HCT116 (cell line): ENCODE measurements around the gene STXBP5L. TPM values are rescaled to one million over a fixed set of nuclear protein-coding genes. Genes with fewer than 3 reads are reported as not detected.

Experiments used
- ATAC-seq: fragments of 200-7000 bp; cut with Tn5 transposase; 2 replicates; pipeline ENCODE4 v1.9.1; 2020; ENCODE audit warnings: mild to moderate bottlenecking, moderate library complexity
- BruUV-seq: library from RNA; stranded (reverse); fragments of 400-500 nt; replicated peaks from 2 replicates; lab custom pipeline; 2021; lab: Mats Ljungman, UMichigan
- CTCF ChIA-PET: fragments of 300-600 bp; sonication (Branson Sonifier 250); formaldehyde crosslinking; loops from one replicate; lab custom pipeline; 2021; ENCODE audit warnings: antibody characterized with exemption; lab: Charles Lee
- POLR2A ChIA-PET: fragments of 300-600, 350-600 bp; sonication (Branson Sonifier 250); formaldehyde crosslinking; loops from one replicate; lab custom pipeline; 2021; ENCODE audit warnings: antibody characterized with exemption; lab: Charles Lee
- RAD21 ChIA-PET, 2 experiments: fragments of 300-600 bp; sonication (Branson Sonifier 250); formaldehyde crosslinking; loops; one replicate each; lab custom pipeline; 2023; ENCODE audit warnings: low total read pairs in 2 of 2; ENCODE audit not compliant: uncharacterized antibody in 2 of 2, unreplicated experiment in 2 of 2, low non-redundant PET in 1 of 2; lab: Charles Lee
- DNase-seq: peaks from one replicate; pipeline ENCODE4 v3.0.0-alpha.2; 2010; ENCODE audit warnings: low read depth, low spot score
- H2AFZ ChIP-seq: fragments of 200-600 bp; shearing (Covaris generic), sonication (generic); 2 replicates; pipeline ENCODE4 v1.6.1; 2017; ENCODE audit warnings: low read depth, mixed run types, mixed read lengths, antibody characterized with exemption, low read length; ENCODE audit not compliant: poor library complexity, severe bottlenecking
- H3K27ac ChIP-seq: 2 replicates; pipeline ENCODE4 v1.5.1; 2012; ENCODE audit warnings: low read depth, low read length
- H3K27me3 ChIP-seq: fragments of 200-600 bp; sonication (generic); 2 replicates; pipeline ENCODE4 v1.6.1; 2016; ENCODE audit warnings: mixed run types, low read length, mixed read lengths; ENCODE audit not compliant: insufficient read depth
- H3K36me3 ChIP-seq, 2 experiments: fragments of 200-500 bp in 1 of 2; fragments of 200-600 bp in 1 of 2; sonication (Bioruptor generic) in 1 of 2; sonication (generic) in 1 of 2; 2 replicates each; pipeline versions ENCODE4 v1.5.1 to v1.6.1; 2014 to 2016; ENCODE audit warnings: low read length in 2 of 2, inconsistent platforms in 1 of 2, mixed read lengths in 1 of 2, mixed run types in 1 of 2; ENCODE audit not compliant: insufficient read depth in 2 of 2, control insufficient read depth in 1 of 2
- H3K4me1 ChIP-seq, 2 experiments: fragments of 200-600 bp in 1 of 2; sonication (generic) in 1 of 2; 2 replicates each; pipeline versions ENCODE4 v1.5.1 to v1.6.1; 2012 to 2017; ENCODE audit warnings: low read length in 2 of 2, inconsistent platforms in 1 of 2, mild to moderate bottlenecking in 1 of 2, mixed read lengths in 1 of 2, mixed run types in 1 of 2, moderate library complexity in 1 of 2; ENCODE audit not compliant: insufficient read depth in 2 of 2, control insufficient read depth in 1 of 2
- H3K4me2 ChIP-seq: fragments of 200-600 bp; sonication (generic); 2 replicates; pipeline ENCODE4 v1.6.1; 2017; ENCODE audit warnings: mixed run types, low read length, mixed read lengths
- H3K4me3 ChIP-seq, 2 experiments: fragments of 200-600 bp in 1 of 2; sonication (generic) in 1 of 2; replicated peaks in 1 of 2; 2 replicates each; pipeline ENCODE4 v1.5.1; 2011 to 2016; ENCODE audit warnings: low read length in 2 of 2, control low read depth in 1 of 2, low read depth in 1 of 2, mild to moderate bottlenecking in 1 of 2, mixed read lengths in 1 of 2, mixed run types in 1 of 2
- H3K79me2 ChIP-seq: fragments of 200-600 bp; sonication (generic); 2 replicates; pipeline ENCODE4 v1.6.1; 2017; ENCODE audit warnings: mild to moderate bottlenecking, mixed run types, low read length, moderate library complexity, mixed read lengths; ENCODE audit not compliant: insufficient read depth
- H3K9ac ChIP-seq: fragments of 200-600 bp; sonication (generic); 2 replicates; pipeline ENCODE4 v1.6.1; 2016; ENCODE audit warnings: low read length, mixed read lengths
- H3K9me2 ChIP-seq: fragments of 200-600 bp; sonication (generic), shearing (Covaris generic); 2 replicates; pipeline ENCODE4 v1.6.1; 2017; ENCODE audit warnings: mixed run types, mild to moderate bottlenecking, moderate library complexity; ENCODE audit not compliant: insufficient read depth
- H3K9me3 ChIP-seq, 2 experiments: fragments of 200-500 bp in 1 of 2; fragments of 200-600 bp in 1 of 2; sonication (Bioruptor generic) in 1 of 2; sonication (generic) in 1 of 2; 2 replicates each; pipeline ENCODE4 v1.6.1; 2014 to 2017; ENCODE audit warnings: low read length in 2 of 2, mixed read lengths in 2 of 2, inconsistent platforms in 1 of 2, low read depth in 1 of 2, mild to moderate bottlenecking in 1 of 2, mixed run types in 1 of 2, moderate library complexity in 1 of 2; ENCODE audit not compliant: control insufficient read depth in 1 of 2, insufficient read depth in 1 of 2
- H4K20me1 ChIP-seq: fragments of 200-600 bp; sonication (generic), shearing (Covaris generic); 2 replicates; pipeline ENCODE4 v1.6.1; 2017; ENCODE audit warnings: mixed run types, mild to moderate bottlenecking, moderate library complexity; ENCODE audit not compliant: insufficient read depth
- CBX3 ChIP-seq: IDR thresholded peaks from 2 replicates; pipeline ENCODE4 v1.6.1; 2012; ENCODE audit warnings: low read depth
- CEBPB ChIP-seq: IDR thresholded peaks from 2 replicates; pipeline ENCODE4 v1.6.1; 2012; ENCODE audit warnings: low read depth
- EGR1 ChIP-seq: IDR thresholded peaks from 2 replicates; pipeline ENCODE4 v1.6.1; 2012; ENCODE audit warnings: low read depth
- EZH2 ChIP-seq: fragments of 200-600 bp; sonication (generic); IDR thresholded peaks from 2 replicates; pipeline ENCODE4 v1.6.1; 2017; ENCODE audit warnings: antibody characterized with exemption, mixed run types
- MAX ChIP-seq: IDR thresholded peaks from 2 replicates; pipeline ENCODE4 v1.6.1; 2012
- POLR2A ChIP-seq: IDR thresholded peaks from 2 replicates; pipeline ENCODE4 v1.7.0; 2011; ENCODE audit warnings: borderline replicate concordance; ENCODE audit not compliant: insufficient read depth, insufficient read length; ENCODE audit errors: extremely low read depth
- RAD21 ChIP-seq: IDR thresholded peaks from 2 replicates; pipeline ENCODE4 v1.6.1; 2012; ENCODE audit warnings: low read depth, mild to moderate bottlenecking
- SIN3A ChIP-seq: IDR thresholded peaks from 2 replicates; pipeline ENCODE4 v1.6.1; 2012; ENCODE audit warnings: low read depth
- SRF ChIP-seq: IDR thresholded peaks from 2 replicates; pipeline ENCODE4 v1.6.1; 2012; ENCODE audit warnings: low read depth
- YY1 ChIP-seq: IDR thresholded peaks from 2 replicates; pipeline ENCODE4 v1.6.1; 2011; ENCODE audit warnings: low read length, low read depth, moderate library complexity, mild to moderate bottlenecking; ENCODE audit not compliant: insufficient replicate concordance; ENCODE audit errors: extremely low read depth
- ZBTB33 ChIP-seq: IDR thresholded peaks from 2 replicates; pipeline ENCODE4 v1.6.1; 2011; ENCODE audit warnings: mild to moderate bottlenecking, low read length, moderate library complexity; ENCODE audit not compliant: insufficient replicate concordance; ENCODE audit errors: extremely low read depth
- ZNF274 ChIP-seq: fragments of 200-500 bp; sonication (Bioruptor generic); IDR thresholded peaks from 2 replicates; pipeline ENCODE4 v1.6.1; 2014; ENCODE audit warnings: mild to moderate bottlenecking, low read depth, low read length, inconsistent platforms
- intact Hi-C: fragments of 100-400 bp; cut with micrococcal nuclease; formaldehyde crosslinking; loops from 2 replicates; pipeline ENCODE4 v1.10.0; 2022
- total RNA-seq: library from RNA; stranded (reverse); gene quantifications from one replicate; pipeline ENCODE4 v1.2.1, GENCODE V29; 2021; ENCODE audit not compliant: unreplicated experiment

Gene STXBP5L
- total RNA-seq, 1 experiment from 2014 or later: not detected

GRCh38 chr3:121414924-121415323 is 506.9 kb downstream of the STXBP5L start (continued):
- TF ChIP-seq MAX (no peak), CBX3 (no peak), EGR1 (no peak), CEBPB (no peak)

- BruUV-seq: no TSS peak
- H3K4me1 ChIP-seq: no peaks in the 10 kb centered on the region
- POLR2A ChIA-PET: no interaction called here
- no peak overlapping the region for H3K4me2 ChIP-seq
- no peak for TF ChIP-seq CEBPB
- no peak for TF ChIP-seq SIN3A
- H3K9me3 ChIP-seq: no peaks in the 10 kb centered on the region
- no peak for ATAC-seq
- H3K36me3 ChIP-seq: no peaks in the 10 kb centered on the region
- no peaks in the 10 kb centered on the region for H3K79me2 ChIP-seq
- H3K4me3 ChIP-seq: no peak overlapping the region
- CTCF ChIA-PET: no interaction called here
- H3K9ac ChIP-seq: no peak overlapping the region
- RAD21 ChIA-PET: no interaction called here
- H3K27ac ChIP-seq: no peak overlapping the region
- H3K9me2 ChIP-seq: no peaks in the 10 kb centered on the region
- intact Hi-C loops: no loop called here
- no peak overlapping the region for H2AFZ ChIP-seq
- no peaks in the 10 kb centered on the region for H3K27me3 ChIP-seq
- no peak for DNase-seq
- H4K20me1 ChIP-seq: no peaks in the 10 kb centered on the region
Measured at GRCh38 chr3:121418182-121418581, 510.2 kb downstream of the STXBP5L start.

- intact Hi-C loops: no loop called here
Measured at GRCh38 chr3:121424549-121424948, 516.5 kb downstream of the STXBP5L start.

More at GRCh38 chr3:121424549-121424948, 516.5 kb downstream of the STXBP5L start:
- no peak for TF ChIP-seq POLR2A
- TF ChIP-seq MAX: no peak
- TF ChIP-seq EZH2: no peak
- no peak for TF ChIP-seq RAD21
- no peak for TF ChIP-seq YY1
- no peak for TF ChIP-seq ZBTB33
- TF ChIP-seq ZNF274: no peak
- no peak for TF ChIP-seq SRF
- Histone ChIP-seq H3K36me3 (peaks cover 2 to 8% of the 10 kb centered on the region in 2 experiments; a peak in 2 of 4 replicates), H3K4me3 (no peak overlapping the region), H3K9ac (no peak overlapping the region), H4K20me1 (no peaks in the 10 kb centered on the region), H3K4me2 (no peak overlapping the region), H2AFZ (no peak overlapping the region), H3K79me2 (no peaks in the 10 kb centered on the region), H3K4me1 (no peaks in the 10 kb centered on the region), H3K9me3 (no peaks in the 10 kb centered on the region), H3K27ac (no peak overlapping the region), H3K27me3 (no peaks in the 10 kb centered on the region), H3K9me2 (no peaks in the 10 kb centered on the region)
- ChIA-PET POLR2A (no interaction called here), CTCF (no interaction called here), RAD21 (no interaction called here)
- ATAC-seq: no peak
- DNase-seq: no peak
- no TSS peak for BruUV-seq
